T-cell (primary cell): ENCODE data around the gene EXOC1. TPM values are rescaled to one million over a fixed set of nuclear protein-coding genes. Genes with fewer than 3 reads are reported as not detected.

Experiments used
- ATAC-seq, 4 experiments: fragments of 200-7000 bp in 3 of 4; fragments of 150-1000 bp in 1 of 4; cut with Tn5 transposase; replicated peaks in 1 of 4; 1 replicate in 3 of 4; 2 replicates in 1 of 4; pipeline ENCODE4 v1.10.0; 2021; ENCODE audit warnings: moderate library complexity in 3 of 4, mild to moderate bottlenecking in 2 of 4, moderate number of reproducible peaks in 1 of 4
- CTCF ChIA-PET, 2 donors: fragments of 300-600 bp; sonication (Branson Sonifier 250); formaldehyde crosslinking; loops; one replicate each; lab custom pipeline; 2022; ENCODE audit warnings: antibody characterized with exemption in 2 of 2; lab: Charles Lee
- POLR2A ChIA-PET, 2 donors: fragments of 300-600 bp; sonication (Branson Sonifier 250); formaldehyde crosslinking; loops; one replicate each; lab custom pipeline; 2022; ENCODE audit warnings: antibody characterized with exemption in 2 of 2; lab: Charles Lee
- DNase-seq, 35 experiments: peaks; one replicate each; pipeline versions ENCODE4 v3.0.0 to v3.0.0-alpha.2; 2013 to 2023
- H3K27ac ChIP-seq: one replicate; pipeline ENCODE4 v1.5.1; 2013; ENCODE audit warnings: low read length
- H3K27me3 ChIP-seq, 2 experiments: replicated peaks in 1 of 2; 1 replicate in 1 of 2; 2 replicates in 1 of 2; pipeline versions ENCODE4 v1.6.1 to v1.7.0; 2013; ENCODE audit warnings: low read length in 1 of 2, mixed read lengths in 1 of 2; ENCODE audit not compliant: control insufficient read depth in 2 of 2, insufficient read depth in 2 of 2; ENCODE audit errors: extremely low read depth in 1 of 2
- H3K36me3 ChIP-seq, 2 donors: 1 replicate in 1 of 2; 2 replicates in 1 of 2; pipeline versions ENCODE4 v1.6.1 to v1.7.0; 2013; ENCODE audit warnings: low read length in 1 of 2; ENCODE audit not compliant: control insufficient read depth in 2 of 2, insufficient read depth in 1 of 2; ENCODE audit errors: extremely low read depth in 1 of 2
- H3K4me1 ChIP-seq, 2 experiments: 1 replicate in 1 of 2; 2 replicates in 1 of 2; pipeline versions ENCODE4 v1.6.1 to v1.7.0; 2013; ENCODE audit warnings: low read length in 2 of 2, mixed read lengths in 1 of 2; ENCODE audit not compliant: insufficient read depth in 2 of 2, control insufficient read depth in 1 of 2; ENCODE audit errors: extremely low read depth in 1 of 2
- H3K4me3 ChIP-seq, 2 donors: 1 replicate in 1 of 2; 2 replicates in 1 of 2; pipeline versions ENCODE4 v1.5.1 to v1.7.0; 2013; ENCODE audit warnings: mild to moderate bottlenecking in 2 of 2, low read length in 1 of 2, moderate library complexity in 1 of 2; ENCODE audit not compliant: control insufficient read depth in 1 of 2; ENCODE audit errors: extremely low read depth in 1 of 2
- H3K9me3 ChIP-seq: 2 replicates; pipeline ENCODE4 v1.7.0; 2013
- H3K27ac Mint-ChIP-seq, 2 donors: one replicate each; pipeline ENCODE4 v1.8.0; 2020 to 2021; ENCODE audit warnings: mild to moderate bottlenecking in 2 of 2, mixed read lengths in 2 of 2
- H3K27me3 Mint-ChIP-seq, 2 donors: one replicate each; pipeline ENCODE4 v1.8.0; 2021 to 2022; ENCODE audit warnings: mixed read lengths in 2 of 2
- H3K36me3 Mint-ChIP-seq: one replicate; pipeline ENCODE4 v1.8.0; 2021; ENCODE audit warnings: mixed read lengths
- H3K4me1 Mint-ChIP-seq, 3 donors: one replicate each; pipeline ENCODE4 v1.8.0; 2020 to 2022; ENCODE audit warnings: mixed read lengths in 3 of 3, mild to moderate bottlenecking in 1 of 3
- H3K4me3 Mint-ChIP-seq, 3 donors: one replicate each; pipeline ENCODE4 v1.8.0; 2020 to 2022; ENCODE audit warnings: mild to moderate bottlenecking in 3 of 3, mixed read lengths in 3 of 3, moderate library complexity in 3 of 3
- H3K9me3 Mint-ChIP-seq, 3 donors: one replicate each; pipeline ENCODE4 v1.8.0; 2020 to 2022; ENCODE audit warnings: mixed read lengths in 3 of 3
- WGBS: methylation state at CpG from one replicate; pipeline ENCODE4 v1.1.5; 2013; ENCODE audit warnings: missing lambda C conversion rate; ENCODE audit not compliant: insufficient coverage; 5-methylcytosine and 5-hydroxymethylcytosine counted together
- total RNA-seq, 35 experiments: library from RNA in 6 of 35; stranded (reverse) in 6 of 35; fragments of 120-200 nt in 1 of 35; gene quantifications; one replicate each; pipeline versions ENCODE4 v1.2.1 to v1.2.4 and lab custom pipeline; 2013 to 2026

The EXOC1 gene
- total RNA-seq, 5 donors from 2014 or later (not counting 1 experiment from before 2014, with no cell fraction given), result 20.8 to 37.0 (median 34.7) TPM

DNA sequence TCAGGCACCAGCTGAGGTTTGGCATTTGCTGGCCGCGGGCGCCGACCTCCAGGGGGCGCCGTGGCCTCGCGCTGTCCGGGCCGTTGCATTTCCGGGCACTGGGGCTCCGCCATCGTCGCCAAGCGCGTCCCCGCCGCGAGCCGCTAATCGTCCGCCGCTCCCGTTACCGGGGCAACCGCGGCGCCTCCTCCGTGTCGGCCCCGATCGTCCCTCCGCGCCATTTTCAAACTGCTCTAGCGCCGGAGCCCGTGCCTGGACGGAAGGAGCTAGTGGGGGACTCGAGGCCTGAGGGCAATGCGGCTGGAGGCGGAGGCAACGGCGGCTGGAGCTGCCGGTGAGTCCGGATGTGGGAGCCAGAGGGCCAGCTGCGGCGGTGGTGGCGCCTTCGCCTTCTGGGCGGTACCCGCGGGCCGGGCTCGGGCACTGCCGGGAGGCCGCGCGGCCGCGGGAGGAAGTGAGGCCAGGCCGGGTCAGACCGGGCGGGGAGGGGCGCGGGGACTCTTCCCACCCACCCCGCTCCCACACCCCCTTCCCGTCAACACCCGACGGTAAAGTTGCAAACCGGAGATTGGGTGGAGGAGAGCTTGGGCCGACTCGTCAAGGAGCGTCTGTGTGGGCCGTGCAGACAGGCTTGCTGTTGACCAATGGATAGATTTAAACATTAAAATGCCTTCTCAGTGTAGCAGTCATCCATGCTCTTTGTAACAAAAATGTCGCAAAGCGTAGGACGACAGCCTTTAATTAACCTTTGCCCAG, 95.5 kb downstream of the EXOC1 start, which contains the start of gene CEP135:
CEP135 (plus strand) TSS at position 220 of the 756 bp plus-strand sequence. CDS start 3,186 bp downstream, outside the sequence.
- ATAC-seq (peak; percentile 71 to 83 (median 80)), DNase-seq (peak; percentile 81 to 95 (median 88))
- Mint-ChIP-seq H3K4me1 (peaks cover 51 to 57% (median 52%) of the 10 kb centered on the region in 3 donors), H3K4me3 (peak within 1 kb of the TSS; percentile 86 to 95 (median 90)), H3K27me3 (no peaks in the 10 kb centered on the region), H3K36me3 (peaks cover 29% of the 10 kb centered on the region), H3K9me3 (peaks cover 5 to 10% (median 9%) of the 10 kb centered on the region in 3 donors), H3K27ac (peak within 1 kb of the TSS; percentile 89 to 94)
- H3K27ac ChIP-seq, result peak within 1 kb of the TSS; percentile 80
- POLR2A ChIA-PET, result interaction anchor here (0.5 to 1.1 kb wide), 5 partner anchors 313 to 1976 kb away, joined by 3 to 5 read pairs (median 3); partner anchors contain the start of genes AASDH (in 1 of the 2) and NOA1 (in 1 of the 2)
- peaks cover 2% of the 10 kb centered on the region for H3K9me3 ChIP-seq
- CTCF ChIA-PET, result interaction anchor here (0.5 to 2.5 kb wide), 21 partner anchors 9 to 1029 kb away, joined by 3 to 19 read pairs (median 5); partner anchors contain the start of genes AASDH (in 1 of the 2), NOA1 (in 1 of the 2), PAICS (in 1 of the 2) and POLR2B (in 1 of the 2)
- WGBS, result under 1% methylated on average over 54 of the region's 77 CpGs
- H3K27me3 ChIP-seq, result no peaks in the 10 kb centered on the region
- peaks cover 0 to 7% of the 10 kb centered on the region in 2 donors for H3K36me3 ChIP-seq
- peaks cover 6 to 20% of the 10 kb centered on the region in 2 experiments for H3K4me1 ChIP-seq
- peak within 1 kb of the TSS; percentile 76 to 83 for H3K4me3 ChIP-seq

DNA sequence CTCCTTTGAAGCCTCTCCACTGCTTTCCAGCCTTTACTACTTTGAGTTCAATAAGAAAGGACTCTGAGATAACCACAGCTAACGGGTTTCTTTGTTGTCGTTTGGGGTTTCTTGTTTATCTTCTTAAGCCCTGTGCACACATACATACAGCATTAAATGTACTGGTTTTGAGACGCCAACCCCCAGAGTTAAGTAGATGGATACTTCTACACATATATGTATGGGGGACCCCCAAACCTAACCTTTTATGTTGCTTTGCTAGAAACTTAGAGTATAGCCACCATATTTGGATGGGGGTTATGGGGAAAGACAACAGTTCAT, 96.0 kb downstream of the EXOC1 start:
- Mint-ChIP-seq H3K27me3 (no peaks in the 10 kb centered on the region), H3K4me3 (peak overlapping the region; percentile 86 to 95 (median 90)), H3K9me3 (peaks cover 5 to 8% (median 6%) of the 10 kb centered on the region in 3 donors), H3K36me3 (peaks cover 28% of the 10 kb centered on the region), H3K4me1 (peaks cover 51 to 57% (median 52%) of the 10 kb centered on the region in 3 donors), H3K27ac (peak overlapping the region; percentile 89 to 94)
- CTCF ChIA-PET, result interaction anchor here (0.5 to 2.5 kb wide), 19 partner anchors 8 to 1029 kb away, joined by 3 to 19 read pairs (median 5); partner anchors contain the start of genes AASDH (in 1 of the 2), NOA1 (in 1 of the 2), PAICS (in 1 of the 2) and POLR2B (in 1 of the 2)
- H3K4me3 ChIP-seq, result peak overlapping the region; percentile 76 to 83
- POLR2A ChIA-PET, result interaction anchor here (0.5 to 0.7 kb wide), 4 partner anchors 312 to 1976 kb away, joined by 3 to 5 read pairs (median 3); partner anchors contain the start of gene NOA1 (in 1 of the 2)
- ATAC-seq (no peak), DNase-seq (peak in 1 of 35 experiments; percentile 18)
- H3K27ac ChIP-seq, result peak overlapping the region; percentile 70
- WGBS, result no CpG with 5 or more reads among the region's 3 CpGs
- peaks cover 0 to 7% of the 10 kb centered on the region in 2 donors for H3K36me3 ChIP-seq
- H3K27me3 ChIP-seq, result no peaks in the 10 kb centered on the region
- peaks cover 6 to 20% of the 10 kb centered on the region in 2 experiments for H3K4me1 ChIP-seq
- H3K9me3 ChIP-seq, result peaks cover 2% of the 10 kb centered on the region

DNA sequence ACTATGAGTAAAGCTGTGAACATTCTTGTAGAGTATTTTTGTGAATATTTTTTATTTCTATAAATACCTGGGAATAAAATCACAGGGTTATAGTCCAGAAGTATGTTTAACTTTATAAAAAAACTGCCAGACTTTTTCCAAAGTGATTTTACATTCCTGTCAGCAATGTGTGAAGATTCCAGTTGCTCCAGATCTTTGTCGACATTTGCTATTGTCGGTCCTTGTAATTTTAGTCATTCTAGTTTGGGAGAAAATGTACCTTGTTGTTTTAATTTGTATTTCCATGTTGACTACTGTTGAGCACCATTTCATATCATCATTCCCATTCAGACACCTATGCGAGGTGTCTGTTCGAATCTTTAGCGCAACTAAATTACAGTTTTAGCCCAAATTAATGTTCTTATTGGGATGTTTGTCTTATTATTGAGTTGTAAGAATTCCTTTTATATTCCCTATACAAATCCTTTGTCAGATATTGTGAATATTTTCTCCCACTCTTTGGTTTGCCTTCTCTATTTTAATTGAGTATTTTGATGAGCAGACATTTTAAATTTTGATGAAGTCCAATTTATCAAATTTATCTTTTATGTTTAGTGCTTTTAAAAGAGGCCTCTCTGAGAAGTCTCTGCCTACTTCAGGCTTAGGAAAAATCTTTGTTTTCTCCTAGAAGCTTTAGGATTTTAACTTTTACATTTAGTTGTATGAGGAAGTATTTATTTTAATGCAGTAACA, 97.9 kb downstream of the EXOC1 start:
- Mint-ChIP-seq H3K36me3 (peaks cover 25% of the 10 kb centered on the region), H3K4me3 (no peak overlapping the region), H3K27ac (no peak overlapping the region), H3K27me3 (no peaks in the 10 kb centered on the region), H3K4me1 (peaks cover 42 to 47% (median 46%) of the 10 kb centered on the region in 3 donors), H3K9me3 (no peaks in the 10 kb centered on the region)
- ChIA-PET POLR2A (no interaction called here), CTCF (no interaction called here)
- no peak for ATAC-seq
- Histone ChIP-seq H3K4me1 (peaks cover 6 to 20% of the 10 kb centered on the region in 2 experiments), H3K9me3 (no peaks in the 10 kb centered on the region), H3K27me3 (no peaks in the 10 kb centered on the region), H3K36me3 (peaks cover 0 to 17% of the 10 kb centered on the region in 2 donors), H3K4me3 (no peak overlapping the region), H3K27ac (no peak overlapping the region)
- no CpG with 5 or more reads among the region's 5 CpGs for WGBS
- DNase-seq, result no peak

Other genes with a start within 250 kb of the EXOC1 start
- gene NMU, start 217.3 kb upstream of the EXOC1 start, total RNA-seq, result 1 to 10 TPM in 1 of 5 donors, under 1 TPM in 2, not detected in 2; 0.72 to 1.4 (median 0.93) TPM
- gene EXOC1L, start 33.9 kb upstream of the EXOC1 start, total RNA-seq, result not detected
- gene CEP135, start 95.3 kb downstream of the EXOC1 start, total RNA-seq, result 10 to 100 TPM; 17.3 to 24.5 (median 21.7) TPM